Stimulated activated CD8-positive, alpha-beta memory T cell treated with anti-CD3 and anti-CD28 coated beads, Interleukin-7, amount 100 ng/mL, for 1 hour (primary cell): ENCODE results near the gene ATG13.
"Not testable (repeated sequence)": the region's sequence is repeated elsewhere in the genome, so short reads cannot be mapped to it uniquely, and the experiment has no call there.

Source experiments
- DNase-seq, 2 donors: peaks; one replicate each; pipeline ENCODE4 v3.0.0-alpha.2; 2020; ENCODE audit warnings: low read depth in 2 of 2

ATG13 gene

DNA sequence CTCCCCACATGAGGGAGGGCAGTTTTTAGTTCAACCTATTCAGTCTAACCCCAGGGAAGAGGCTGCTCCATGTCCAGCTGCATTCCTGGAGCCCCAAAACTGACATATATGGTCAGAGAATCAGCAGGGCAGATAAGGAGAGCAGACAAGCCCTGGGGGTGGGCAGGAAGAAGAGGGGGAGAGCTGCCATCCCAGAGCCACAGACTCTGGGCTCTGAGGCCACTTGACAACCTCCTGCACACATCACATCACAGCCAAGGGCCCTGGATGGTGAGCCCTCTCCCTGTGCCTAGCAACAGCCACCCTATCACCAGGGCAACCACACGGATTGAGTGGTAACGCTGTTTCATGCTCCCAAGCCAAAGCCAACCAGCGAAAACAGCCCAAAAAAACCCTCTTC lies 80.0 kb downstream of the ATG13 start:
- no peak for DNase-seq

DNA sequence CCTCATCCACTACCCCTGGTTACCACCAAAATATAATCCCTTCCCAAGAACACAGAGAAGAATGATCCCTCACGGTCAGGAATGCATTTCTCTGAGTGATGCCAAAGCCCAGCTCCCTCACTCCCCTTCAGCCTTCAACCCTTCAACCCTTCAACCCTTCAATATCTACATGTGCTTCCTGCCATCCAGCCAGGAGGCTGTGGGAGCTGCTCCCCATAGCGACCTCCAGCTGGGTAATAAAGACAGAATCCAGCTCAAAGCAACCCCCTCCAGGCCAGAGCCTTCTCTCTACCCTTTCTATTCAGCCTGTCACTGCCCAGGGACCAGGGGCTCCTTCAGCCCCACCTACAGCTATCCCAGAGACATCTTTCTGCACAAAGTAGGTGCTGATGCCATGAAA lies 80.4 kb downstream of the ATG13 start:
- DNase-seq = no peak

DNA sequence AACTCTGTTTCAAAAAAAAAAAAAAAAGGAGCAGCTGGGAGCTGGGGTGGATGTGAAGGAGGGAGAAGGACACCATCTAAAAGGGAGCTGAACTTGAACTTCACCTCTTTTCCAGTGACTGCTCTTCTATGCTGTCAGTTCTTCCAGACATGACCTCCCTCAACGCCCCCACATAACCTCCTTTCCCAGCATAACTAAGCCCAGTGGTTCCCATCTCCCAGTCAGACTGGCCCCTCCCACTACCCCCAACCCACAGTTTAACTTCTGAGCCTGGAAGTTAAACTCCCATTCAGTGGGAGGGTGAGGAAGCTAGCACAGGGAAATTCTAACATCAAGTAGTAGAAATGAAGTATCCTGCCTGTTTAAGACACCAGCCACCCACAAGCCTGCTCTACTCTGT lies 81.2 kb downstream of the ATG13 start:
- DNase-seq = no peak

DNA sequence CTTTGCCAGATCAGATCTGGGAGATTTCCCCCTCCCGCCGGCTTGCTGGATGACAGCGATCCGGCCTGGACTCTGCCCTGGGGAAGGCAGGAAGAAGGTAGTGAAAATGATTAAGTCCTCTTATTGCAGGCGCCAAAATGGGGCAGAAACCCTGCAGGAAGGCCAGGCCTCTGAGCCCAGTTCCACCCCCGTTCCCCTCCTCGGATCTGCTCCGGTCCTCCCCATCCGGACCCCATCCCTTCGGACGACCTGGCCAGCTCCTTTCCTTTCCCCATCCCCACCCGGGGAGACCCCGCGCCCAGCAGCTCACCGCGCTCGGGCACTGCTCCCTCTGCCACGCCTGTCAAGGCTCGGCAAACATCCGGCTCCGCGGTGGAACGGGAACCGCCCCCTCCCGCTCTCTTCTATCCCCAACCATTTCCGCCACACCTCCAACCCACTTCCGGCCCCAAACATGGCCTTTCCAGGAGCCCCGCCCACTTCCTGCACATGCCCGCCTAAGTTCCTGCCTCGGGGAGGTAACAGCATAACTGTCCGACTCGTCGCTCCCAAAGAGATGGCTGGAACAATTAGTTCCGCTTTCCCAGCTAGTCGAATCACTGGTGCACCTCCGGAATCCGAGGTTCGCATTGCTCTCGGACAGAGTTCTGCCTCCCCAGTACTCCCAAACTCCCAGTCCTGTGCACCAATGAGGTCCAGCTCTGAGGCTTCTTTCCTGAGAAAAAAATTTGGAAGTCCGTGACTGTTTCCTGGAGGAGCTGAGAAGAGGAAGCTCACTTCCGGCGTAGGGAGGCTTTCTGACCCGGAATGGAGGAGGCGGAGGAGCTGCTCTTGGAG lies 83.1 kb downstream of the ATG13 start, which contains the start of the genes ARHGAP1 and ZNF408:
Gene ARHGAP1, minus strand, starts transcription at position 379 of the 837 bp plus-strand sequence. CDS start 4,512 bp downstream, outside the sequence.
Gene ZNF408, plus strand, starts transcription at position 791 of the 837 bp plus-strand sequence. Its CDS starts 17 bp downstream, at position 808.
- peak; percentile 98 for DNase-seq

DNA sequence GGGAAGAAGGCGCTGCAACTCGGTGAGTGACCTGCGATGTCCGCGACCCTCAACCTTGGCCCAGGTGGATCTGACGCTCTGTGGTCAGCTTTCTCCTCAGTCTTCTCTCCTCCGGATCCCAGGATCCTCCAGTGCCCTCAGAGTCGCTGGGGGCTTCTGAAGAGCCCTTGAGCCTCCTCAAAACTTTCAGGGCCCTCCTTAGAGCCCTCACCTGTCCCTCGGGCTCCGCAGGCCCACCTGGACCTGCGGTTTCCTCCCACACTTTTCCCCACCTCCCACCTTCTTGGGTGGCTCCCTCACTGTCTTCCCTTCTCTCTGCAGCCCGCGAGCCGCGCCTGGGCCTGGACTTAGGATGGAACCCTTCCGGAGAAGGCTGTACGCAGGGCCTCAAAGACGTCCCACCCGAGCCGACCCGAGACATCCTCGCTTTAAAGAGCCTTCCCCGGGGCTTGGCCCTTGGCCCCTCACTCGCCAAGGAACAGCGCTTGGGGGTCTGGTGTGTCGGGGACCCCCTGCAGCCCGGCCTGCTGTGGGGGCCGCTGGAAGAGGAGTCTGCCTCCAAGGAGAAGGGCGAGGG lies 83.8 kb downstream of the ATG13 start:
- DNase-seq = no peak

DNA sequence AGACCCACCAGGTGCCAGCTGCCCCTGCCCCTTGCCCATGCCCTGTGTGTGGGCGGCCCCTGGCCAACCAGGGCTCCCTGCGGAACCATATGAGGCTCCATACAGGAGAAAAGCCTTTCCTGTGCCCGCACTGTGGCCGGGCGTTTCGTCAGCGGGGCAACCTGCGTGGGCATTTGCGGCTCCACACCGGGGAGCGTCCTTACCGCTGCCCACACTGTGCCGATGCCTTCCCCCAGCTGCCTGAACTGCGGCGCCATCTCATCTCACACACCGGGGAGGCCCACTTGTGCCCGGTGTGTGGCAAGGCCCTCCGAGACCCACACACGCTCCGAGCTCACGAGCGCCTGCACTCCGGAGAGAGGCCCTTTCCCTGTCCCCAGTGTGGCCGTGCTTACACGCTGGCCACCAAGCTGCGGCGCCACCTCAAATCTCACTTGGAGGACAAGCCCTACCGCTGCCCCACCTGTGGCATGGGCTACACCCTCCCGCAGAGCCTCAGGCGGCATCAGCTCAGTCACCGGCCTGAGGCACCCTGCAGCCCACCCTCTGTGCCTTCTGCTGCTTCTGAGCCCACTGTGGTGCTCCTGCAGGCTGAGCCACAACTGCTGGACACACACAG lies 87.8 kb downstream of the ATG13 start:
- no peak for DNase-seq

DNA sequence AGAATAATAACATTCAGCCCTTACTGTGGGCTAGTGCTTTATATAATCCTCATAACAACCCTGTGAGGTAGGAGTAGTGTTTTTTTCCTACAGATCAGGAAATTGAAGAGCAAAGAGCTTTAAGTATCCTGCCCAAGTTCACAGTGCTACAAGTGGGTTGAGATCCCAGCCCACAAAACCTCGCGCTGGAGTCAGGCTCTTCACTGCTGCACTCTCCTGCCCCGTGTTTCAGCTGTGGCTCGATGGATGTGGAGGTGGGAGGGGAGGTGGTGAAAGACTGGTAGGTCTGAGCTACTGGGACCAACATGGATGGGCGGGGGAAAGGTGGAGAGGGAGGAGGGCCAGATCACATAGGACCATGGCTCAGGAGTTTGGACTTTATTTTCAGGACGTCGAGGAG lies 89.5 kb downstream of the ATG13 start:
- no peak for DNase-seq

DNA sequence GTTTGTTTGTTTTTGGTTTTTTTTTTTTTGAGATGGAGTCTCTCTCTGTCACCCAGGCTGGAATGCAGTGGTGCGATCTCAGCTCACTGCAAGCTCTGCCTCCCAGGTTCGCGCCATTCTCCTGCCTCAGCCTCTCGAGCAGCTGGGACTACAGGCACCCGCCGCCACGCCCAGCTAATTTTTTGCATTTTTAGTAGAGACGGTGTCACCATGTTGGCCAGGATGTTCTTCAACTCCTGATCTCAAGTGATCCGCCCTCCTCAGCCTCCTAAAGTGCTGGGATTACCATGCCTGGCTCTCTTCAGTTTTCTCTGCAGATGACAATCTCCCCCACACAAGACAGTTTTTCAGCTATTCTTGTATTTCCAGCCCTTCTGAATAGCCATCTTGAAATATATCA lies 92.0 kb downstream of the ATG13 start:
- DNase-seq = not testable (repeated sequence)

DNA sequence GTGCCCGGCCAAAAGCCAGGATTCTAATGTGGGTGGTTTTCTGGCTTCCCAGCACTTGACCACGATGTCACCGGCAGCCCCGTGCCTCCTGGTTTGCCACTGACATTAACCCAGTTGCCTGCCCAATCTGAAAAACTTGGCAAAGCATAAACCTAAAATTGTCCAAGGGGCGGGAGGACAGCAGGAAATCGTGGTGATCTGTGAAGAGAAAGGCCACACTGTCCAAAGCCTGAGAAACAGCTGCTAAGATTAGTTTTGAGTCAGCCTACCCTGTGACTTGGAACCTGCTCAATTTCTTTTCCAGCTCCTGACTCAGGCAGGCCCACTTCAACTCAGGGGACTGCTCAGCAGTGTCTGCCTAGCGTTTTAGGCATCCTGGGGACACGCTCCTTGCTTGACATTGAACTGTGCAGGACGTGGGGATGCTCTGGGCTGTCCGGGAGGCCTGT lies 93.5 kb downstream of the ATG13 start:
- no peak for DNase-seq

DNA sequence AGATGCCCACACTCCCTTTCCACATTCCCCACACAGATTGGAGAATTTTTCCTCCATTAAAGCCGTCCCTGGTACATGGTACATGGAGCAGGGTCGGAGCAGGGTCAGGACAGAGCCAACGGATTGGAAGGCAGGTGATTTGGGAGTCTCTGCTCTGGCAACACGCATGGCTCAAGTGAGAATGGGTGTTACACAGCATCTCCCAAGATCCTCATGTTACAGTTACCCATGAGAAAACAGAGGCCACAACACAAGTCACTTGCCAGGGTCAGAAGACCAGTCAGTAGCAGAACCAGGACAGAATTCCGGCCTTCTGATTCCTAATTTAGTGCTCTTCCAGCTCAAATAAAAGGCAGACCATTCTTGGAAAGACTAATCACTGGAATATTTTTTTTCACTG lies 94.0 kb downstream of the ATG13 start:
- no peak for DNase-seq

DNA sequence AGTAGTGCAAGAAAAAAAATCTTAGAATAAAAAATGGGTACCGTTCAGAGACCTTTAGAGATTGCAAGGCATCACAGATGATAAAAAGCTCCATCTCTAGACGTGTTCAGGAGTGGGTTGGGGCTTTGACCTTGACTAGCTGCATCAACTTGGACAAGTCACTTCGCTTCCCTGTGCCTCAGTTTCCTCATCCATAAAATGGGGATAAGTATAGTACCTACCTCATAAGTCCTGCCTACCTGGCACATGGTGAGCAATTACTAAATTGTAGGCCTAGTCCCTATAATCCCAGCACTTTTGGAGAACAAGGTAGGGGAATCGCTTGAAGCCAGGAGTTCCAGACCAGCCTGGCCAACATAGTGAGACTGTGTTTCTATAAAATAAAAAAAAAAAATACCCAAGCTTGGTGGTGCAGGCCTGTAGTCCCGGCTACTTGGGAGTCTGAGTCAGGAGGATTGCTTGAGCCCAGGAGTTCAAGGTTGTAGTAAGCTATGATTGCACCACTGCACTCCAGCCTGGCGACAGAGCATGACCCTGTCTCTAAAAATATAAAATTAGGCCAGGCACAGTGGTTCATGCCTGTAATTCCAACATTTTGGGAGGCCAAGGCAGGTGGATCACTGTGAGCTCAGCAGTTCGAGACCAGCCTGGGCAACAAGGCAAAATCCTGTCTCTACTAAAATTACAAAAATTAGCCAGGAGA lies 95.7 kb downstream of the ATG13 start:
- no peak for DNase-seq

DNA sequence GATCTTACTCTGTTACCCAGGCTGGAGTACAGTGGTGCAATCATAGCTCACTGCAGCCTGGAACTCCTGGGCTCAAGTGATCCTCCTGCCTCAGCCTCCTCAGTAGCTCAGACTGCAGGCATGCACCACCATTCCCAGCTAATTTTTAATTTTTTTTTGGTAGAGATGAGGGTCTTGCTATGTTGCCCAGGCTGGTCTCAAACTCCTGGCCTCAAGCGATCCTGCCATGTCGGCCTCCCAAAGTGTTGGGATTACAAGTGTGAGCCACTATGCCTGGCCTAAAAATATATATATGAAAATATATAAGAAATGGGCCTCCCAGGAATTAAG lies 100.4 kb downstream of the ATG13 start:
- not testable (repeated sequence) for DNase-seq

DNA sequence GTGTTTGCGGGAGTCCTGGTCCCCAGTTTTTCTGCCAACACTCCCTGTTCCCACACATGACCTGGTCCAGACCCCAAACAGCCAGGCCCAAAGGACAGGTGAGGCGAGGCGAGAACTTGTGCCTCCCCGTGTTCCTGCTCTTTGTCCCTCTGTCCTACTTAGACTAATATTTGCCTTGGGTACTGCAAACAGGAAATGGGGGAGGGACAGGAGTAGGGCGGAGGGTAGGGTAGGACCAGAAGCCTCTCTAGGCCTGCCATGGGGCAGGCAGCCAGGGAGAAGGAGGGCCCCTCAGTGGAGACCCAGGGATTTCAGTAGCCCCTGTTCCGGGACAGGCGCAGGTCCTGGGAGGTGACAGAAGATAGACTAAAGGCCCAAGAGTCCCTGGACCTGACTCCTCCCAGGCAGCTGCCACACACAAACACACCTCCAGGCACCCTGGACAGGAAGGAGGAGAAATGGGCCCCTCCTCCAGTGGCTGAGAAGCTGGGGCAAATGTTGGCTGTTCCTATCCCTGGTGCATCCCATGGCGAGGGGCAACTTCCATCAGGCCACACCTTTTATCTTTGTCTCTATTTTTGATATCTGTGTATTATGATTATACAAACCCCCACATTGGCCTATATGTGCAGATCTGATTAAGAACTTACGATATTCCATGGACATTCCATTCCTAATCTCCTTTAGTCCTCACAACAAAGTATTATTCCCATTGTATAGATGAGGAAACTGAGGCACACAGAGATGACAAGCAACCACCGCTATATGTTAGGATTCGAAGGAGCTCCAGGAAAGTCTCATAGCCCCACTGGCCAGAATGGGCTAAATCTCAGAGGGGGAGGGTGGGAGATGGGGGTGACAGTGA lies 101.0 kb downstream of the ATG13 start:
- DNase-seq = no peak

DNA sequence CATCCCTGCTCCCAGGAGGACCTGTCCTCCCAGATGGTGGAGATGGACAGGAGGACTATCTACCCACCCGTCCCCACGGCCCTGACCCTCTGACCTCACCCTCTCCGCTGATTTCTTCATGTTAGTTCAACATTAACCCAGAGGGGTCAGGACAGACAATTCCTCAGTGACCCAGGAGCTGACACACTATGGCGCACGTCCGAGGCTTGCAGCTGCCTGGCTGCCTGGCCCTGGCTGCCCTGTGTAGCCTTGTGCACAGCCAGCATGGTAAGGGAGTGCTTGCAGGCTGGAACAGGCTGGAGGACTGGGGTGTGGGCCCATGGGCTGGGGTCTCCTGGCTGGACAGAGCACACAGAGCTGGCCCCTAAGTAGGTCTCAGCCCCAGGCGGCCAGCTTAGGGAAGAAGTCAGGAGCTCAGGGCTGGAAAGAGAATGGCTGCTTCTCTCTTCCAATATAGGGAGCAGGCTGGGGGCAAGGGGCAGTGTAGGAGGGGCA lies 101.7 kb downstream of the ATG13 start, which contains the start of gene F2:
Gene F2, plus strand, starts transcription at position 166 of the 495 bp plus-strand sequence. Its CDS starts 23 bp downstream, at position 189.
- DNase-seq = no peak

DNA sequence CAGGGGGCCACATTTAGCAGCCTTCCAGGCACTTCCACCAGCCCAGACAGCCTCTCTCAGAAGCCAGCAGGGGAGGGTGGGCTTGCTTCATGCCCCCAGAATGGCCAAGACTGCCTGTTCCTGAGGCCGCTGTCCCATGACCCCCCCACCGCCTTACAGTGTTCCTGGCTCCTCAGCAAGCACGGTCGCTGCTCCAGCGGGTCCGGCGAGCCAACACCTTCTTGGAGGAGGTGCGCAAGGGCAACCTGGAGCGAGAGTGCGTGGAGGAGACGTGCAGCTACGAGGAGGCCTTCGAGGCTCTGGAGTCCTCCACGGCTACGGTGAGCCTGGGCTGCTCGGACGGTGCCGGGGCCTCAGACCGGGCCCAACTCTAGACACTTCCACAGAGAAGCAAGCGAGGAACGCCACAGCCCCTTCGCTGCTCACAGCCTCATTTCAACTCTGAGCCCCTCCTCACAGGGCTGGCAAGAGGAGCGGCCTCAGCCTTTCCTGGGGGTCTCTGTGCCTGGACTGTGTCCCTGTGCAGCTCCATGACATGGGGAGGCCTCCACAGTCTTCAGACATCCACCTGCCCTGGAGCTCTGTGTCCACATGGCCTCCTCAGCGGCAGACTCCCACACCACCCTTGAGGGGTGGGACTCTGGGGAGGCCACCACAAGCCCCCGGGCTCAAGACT lies 102.3 kb downstream of the ATG13 start:
- DNase-seq = no peak

DNA sequence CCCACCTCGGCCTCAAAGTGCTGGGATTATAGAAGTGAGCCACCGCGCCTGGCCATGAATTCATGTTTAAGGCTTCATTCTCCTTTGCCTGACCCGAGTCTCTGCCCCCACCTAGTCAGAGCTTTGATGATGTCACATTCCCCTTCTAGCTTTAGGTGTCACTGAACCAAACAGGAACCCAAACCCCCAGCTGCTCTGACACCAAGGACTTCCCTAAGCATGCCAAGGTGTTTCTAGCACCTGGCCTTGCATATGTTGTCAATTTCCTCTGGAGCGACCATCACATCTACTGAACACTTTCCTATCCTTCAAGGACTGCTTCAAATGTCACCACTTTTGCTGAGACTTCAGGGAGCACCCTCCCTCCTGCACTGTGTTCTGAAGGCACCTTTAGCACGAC lies 103.9 kb downstream of the ATG13 start:
- no peak for DNase-seq

DNA sequence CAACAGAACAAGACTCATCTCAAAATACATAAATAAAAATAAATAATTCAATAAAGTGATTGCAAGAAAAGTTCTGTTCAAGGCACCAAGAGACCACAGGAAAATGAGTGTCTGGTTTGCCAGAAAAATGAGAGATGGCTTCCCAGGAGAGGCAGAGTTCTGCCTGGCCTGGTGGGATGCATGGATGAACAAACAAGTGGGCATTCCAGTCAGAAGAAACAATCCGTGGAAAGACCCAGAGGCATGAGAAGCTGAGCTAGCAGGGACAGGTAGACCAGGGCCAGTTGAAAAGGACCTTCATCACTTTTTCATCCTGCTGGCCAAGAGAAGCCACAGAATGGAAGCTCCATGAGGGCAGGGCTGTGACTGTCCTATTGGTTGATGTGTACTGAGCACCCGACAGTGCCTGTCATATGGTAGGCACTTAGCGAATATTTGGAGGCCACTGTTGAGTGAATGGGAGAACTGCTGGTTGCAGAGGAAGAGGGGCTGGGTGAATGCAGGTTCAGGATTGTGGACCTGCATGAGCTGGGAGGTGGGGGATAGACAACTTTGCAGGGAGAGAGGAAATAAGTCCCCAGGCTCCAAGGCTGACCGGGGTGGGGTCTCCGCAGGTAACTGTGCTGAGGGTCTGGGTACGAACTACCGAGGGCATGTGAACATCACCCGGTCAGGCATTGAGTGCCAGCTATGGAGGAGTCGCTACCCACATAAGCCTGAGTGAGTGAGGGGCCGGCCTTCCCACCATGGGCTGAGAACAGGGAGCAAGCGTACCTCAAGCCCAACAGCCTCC lies 105.4 kb downstream of the ATG13 start:
- no peak for DNase-seq

DNA sequence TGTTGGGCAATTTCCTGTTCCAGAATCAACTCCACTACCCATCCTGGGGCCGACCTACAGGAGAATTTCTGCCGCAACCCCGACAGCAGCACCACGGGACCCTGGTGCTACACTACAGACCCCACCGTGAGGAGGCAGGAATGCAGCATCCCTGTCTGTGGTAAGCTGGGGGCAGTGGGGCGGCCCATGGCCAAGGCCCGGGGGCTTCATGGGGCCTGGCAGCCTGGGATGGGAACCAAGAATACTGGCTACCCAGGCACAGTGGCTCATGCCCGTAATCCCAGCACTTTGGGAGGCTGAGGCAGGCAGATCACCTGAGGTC lies 106.0 kb downstream of the ATG13 start:
- no peak for DNase-seq

DNA sequence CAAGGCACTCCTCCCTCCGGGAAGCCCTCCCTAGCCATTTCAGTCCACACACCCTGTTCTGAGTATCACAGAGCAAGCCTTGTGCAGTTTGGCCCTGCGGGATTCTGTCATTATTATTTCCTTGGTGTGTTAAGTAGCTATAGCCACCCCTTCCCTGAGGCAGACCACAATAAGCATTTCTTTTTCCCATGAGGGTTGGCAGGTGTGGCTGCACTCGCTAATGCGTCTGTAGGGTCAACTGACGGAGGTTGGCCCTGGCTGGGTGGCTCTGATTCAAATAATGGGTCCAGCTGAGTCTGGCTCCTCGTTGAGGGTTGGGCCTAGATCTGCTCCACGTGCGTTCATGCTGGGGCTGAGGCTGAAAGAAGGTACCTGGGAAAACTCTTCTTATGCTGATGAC lies 106.7 kb downstream of the ATG13 start:
- DNase-seq = no peak
